ENCODE measurements around the gene ZNF491.
"Not testable (repeated sequence)": the region's sequence is repeated elsewhere in the genome, so short reads cannot be mapped to it uniquely, and the experiment has no call there.

The ZNF491 gene

DNA sequence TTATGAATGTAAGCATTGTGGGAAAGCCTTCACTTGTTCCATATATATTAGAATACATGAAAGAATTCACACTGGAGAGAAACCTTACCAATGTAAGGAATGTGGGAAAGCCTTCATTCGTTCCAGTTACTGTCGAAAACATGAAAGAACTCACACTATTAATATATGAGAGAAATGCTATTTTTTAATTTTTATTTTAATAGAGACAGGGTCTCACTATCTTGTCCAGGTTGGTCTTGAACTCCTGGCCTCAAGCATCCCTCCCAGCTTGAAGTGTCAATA lies 8.7 kb downstream of the ZNF491 start:
- DNase-seq, result no peak

DNA sequence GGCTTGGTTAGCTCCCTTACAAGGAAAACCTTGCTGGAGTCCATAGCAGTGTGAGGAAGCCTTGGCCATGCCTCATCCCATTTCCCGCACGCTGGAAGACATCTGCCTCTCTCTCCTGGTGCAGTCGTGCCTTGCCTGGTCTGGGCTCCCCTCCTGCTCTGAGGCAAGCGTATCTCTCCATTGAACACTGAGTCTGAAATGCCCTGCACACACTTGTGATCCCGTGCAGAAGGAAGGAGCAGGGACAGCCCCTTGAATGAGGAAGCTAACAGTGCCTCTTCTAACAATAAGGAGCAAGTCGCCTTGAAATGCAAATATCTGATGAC lies 15.3 kb downstream of the ZNF491 start:
- DNase-seq, result no peak

DNA sequence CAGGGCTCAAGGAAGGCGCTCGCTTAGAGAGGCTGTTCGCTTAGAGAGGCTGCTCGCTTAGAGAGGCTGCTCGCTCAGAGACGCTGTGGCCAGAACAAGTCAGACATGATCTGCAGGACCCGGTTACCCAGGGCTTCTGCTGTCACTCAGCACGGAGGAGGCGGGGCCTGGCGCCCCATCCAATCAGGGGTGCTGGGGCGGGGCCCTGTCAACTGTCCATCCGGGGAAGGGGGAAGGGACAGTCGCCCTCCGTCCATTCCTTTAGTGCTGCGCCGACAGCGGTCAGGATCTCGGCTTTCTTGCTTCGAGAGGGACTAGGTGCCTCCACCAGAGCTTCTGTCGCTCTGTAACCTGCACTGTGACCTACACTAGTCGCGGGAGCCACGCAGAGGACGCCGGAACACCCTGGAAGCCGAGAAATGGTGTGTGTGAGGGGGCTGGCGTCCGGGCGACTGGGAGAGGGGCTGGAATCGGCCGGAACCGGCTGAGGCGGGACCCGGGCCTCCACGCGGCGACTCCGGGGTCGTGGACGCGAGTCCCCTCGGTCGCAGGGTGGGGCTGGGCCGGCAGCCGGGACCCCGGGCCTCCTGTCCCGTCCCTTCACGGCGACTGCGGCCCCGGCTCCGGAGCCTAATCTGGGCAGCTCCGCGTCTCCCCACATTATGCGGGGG lies 15.8 kb downstream of the ZNF491 start, which contains the start of gene ZNF440:
Gene ZNF440 (plus strand): TSS at position 245 of the 671 bp plus-strand sequence. CDS start 175 bp downstream, at position 420.
- peak; percentile 92 to 97 (median 94) for DNase-seq

DNA sequence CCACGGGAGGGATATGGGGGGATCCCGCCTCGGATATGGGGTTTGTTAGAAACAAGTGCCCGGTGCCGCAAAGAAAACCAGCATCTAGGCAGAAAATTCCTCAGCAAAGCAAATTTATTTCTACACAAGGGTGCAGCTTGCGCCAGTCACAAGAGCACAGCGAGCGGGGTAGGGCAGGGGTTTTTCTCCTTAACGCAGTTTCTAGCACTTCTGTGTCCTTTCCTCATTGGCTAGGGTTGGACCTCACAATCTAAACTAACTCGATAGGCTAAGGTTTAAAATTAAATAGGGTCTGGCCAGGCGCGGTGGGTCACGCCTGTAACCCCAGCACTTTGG lies 16.3 kb downstream of the ZNF491 start:
- peak; percentile 38 to 57 (median 38) for DNase-seq

DNA sequence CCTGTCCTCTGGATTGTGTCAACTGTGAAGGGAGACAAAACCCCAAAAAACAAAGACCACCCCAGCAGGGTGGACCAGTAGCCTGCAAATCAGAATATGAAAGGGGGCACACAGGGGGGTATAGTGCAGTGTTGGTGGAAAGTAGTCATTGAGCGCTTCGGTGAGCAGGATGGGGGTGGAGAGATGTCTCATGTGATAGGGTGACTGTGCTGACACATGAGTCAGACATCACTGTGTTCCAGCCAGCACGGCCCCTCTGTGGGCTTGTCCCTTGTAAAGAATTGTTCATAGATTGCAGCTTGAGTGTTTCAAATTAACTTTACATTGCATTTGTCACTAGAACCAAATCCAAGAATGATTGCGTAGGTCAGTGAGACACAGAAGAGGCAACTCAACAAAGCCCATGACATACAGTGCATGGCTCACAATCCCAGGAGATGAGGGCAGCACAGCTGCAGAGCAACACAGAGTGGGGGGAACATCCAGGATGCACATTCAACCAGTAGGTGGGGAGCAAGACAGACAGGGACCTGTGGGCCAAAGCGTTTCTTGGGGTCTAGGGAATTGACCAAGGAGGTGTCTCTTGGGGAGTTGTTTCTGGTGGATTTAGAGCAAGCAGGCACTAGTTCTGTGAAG lies 23.3 kb downstream of the ZNF491 start:
- peak in 1 of 3 donors; percentile 6 for DNase-seq

DNA sequence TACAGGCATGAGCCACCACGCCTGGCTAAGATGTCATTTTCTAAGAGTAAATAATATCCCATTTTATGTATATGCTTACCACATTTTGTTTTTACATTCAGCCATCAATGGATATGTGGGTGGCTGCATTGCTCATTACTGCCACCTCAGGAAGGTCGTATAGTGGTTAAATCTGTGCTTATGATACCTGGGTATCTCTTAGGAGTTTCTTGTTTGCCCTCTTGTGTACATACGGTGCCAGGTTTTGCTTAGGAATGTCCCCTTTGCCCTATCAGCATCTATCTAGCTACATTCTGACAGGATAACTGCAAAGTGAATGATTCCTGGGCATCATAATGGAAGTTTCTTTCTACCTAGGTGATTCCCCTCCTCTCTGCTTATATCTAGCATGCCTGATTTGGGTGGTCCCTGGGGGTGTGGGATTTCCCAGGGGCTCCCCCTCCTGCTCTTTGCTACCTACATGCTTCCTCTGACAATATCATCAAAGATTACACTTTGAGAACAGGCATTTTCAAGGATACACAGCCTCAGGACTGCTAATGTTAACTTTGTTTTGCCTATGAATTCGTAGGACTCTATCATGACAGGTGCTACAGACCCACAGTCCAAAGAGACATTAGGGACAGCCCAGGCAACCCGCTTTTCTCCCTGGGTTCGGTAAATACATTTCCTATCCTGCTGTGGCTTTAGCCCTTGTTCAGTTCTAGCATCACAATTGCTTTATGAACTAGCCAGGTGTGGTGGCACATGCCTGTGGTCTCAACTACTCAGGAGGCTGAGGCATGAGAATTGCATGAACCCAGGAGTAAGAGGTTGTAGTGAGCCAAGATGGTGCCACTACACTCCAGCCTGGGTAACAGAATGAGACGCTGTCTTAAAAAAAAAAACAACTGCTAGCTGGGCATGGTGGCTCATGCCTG lies 30.9 kb downstream of the ZNF491 start:
- DNase-seq, result not testable (repeated sequence)

DNA sequence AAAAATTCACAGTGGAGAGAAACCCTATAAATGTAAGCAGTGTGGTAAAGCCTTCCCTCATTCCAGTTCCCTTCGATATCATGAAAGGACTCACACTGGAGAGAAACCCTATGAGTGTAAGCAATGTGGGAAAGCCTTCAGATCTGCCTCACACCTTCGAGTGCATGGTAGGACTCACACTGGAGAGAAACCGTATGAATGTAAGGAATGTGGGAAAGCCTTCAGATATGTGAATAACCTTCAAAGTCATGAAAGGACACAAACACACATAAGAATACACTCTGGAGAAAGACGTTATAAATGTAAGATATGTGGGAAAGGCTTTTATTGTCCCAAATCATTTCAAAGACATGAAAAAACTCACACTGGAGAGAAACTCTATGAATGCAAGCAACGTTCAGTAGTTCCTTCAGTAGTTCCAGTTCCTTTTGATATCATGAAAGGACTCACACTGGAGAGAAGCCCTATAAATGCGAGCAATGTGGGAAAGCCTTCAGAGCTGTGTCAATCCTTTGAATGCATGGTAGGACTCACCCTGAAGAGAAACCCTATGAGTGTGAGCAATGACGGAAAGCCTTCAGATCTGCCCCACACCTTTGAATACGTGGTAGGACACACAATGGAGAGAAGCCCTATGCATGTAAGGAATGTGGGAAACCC lies 34.1 kb downstream of the ZNF491 start:
- no peak for DNase-seq

DNA sequence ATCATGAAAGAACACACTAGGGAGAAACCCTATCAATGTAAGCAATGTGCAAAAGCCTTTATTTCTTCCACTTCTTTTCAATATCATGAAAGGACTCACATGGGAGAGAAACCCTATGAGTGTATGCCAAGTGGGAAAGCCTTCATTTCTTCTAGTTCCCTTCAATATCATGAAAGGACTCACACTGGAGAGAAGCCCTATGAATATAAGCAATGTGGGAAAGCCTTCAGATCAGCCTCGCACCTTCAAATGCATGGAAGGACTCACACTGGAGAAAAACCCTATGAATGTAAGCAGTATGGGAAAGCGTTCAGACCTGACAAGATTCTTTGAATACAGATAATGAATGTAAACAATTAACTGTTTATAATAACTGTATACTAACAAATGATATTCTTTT lies 35.2 kb downstream of the ZNF491 start:
- no peak for DNase-seq

DNA sequence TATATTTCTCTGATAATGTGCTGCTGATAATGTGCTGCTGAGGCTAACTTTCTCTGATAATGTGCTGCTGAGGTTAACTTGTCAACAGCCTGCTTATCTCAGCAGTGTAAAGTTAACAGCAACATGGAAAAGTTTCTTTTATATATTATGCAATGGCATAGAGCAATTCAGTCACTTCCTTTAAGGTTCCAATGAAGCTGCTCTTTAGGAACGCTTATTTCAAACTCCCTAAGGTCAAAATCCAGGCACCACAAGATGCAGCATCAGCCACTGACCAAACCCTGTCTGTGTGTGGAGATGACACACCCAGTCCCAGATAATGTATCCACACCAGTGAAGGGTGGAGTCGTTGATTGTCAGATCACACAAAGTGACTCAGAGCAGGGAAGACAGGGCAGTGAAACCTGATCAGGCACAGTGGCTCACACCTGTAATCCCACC lies 37.3 kb downstream of the ZNF491 start:
- DNase-seq, result not testable (repeated sequence)

DNA sequence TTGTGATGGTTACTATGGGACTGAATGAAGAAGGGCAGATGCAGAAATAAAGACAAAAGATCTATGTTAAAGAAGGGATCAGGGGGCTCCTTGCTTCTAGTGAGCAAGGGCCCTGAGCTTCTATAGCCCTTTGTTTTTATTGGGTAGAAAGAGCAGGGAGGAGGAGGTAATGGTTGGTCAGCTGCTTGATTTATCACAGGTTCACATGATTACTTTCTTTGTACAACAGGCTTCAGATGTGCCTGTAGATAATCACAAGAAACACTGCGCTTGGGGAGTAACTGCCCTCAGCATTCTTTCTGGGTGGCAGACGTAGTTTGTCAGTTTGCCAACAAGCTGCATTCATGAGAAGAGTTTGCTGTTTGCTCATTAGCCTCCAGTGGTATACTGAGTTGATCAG lies 45.4 kb downstream of the ZNF491 start:
- DNase-seq, result no peak

DNA sequence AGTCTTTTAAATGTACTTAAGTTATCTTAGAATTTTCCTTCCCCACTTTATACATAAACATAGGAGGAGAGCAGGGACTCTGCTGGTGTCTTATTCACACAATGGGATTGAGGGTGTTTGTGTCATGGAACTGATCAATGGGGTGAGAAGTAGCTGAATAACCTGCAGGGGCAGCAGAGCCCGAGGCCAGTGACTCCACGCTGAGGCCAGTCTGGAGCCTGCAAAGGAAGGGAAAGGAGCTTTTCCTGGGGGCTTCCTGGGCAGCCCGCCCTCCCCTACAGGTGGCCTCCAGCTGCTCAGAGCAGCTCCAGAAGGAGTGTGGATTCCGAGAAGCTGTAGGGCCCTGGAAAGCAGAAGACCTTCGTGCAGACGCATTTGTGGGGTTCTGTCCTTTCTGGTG lies 49.3 kb downstream of the ZNF491 start:
- not testable (repeated sequence) for DNase-seq

DNA sequence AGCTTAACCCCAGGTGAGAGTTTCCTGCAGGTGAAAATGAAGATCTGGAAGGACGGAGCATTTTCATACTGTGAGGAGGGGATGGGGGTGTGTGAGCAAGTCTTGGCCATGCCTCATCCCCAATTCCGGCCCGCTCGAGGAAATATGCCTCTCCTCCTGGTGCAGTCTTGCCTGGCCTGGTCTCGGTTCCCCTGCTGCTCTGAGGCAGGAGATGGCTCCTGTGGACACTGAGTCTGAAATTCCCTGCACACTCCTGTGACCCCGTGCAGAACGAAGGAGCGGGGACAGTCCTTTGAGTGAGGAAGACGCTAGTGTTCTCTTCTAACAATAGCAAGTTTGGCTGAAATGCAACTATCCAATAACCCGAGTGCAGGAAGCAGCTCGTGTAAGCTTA lies 49.9 kb downstream of the ZNF491 start:
- DNase-seq, result no peak

DNA sequence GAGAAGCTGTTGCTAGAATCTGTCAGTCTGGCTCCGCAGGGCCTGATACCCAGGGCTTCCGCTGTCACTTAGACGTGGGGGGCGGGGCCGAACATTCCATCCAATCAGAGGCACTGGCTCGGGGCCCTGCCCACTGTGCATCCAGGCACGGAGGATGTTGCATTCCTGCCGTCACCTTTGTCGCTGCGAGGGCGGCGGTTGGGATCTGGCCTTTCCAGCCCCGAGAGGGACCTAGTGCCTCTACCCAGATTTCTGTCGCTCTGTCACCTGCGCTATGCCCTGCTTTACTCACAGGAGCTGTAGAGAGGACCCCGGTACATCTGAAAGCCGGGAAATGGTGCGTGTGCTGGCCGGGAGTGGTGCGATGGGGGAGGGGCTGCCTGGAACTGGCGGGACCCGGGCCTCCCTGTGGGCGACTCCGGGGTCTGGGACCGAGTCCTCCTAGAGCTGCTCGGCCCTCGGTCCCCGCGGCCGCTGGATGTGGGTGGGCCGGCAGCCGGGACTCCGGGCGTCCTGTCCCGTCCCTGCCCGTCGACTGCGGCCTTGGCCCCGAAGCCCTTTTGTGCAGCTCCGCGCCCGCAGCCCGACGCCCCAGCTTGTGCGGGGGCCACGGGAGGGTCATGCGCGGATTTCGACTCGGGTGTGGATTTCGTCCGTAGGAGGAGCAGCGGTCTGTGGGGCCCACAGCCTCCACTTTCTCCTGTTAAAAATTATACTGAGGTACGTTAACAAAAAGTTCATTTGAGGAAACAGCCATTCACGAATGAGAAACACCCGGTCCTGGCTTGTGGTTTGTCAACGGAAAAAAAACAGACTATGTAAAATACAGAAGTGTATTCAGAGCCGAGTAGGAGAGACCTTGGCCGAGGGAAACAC lies 50.5 kb downstream of the ZNF491 start, which contains the start of gene ZNF439:
Gene ZNF439 (plus strand): TSS at position 133 of the 876 bp plus-strand sequence. CDS start 142 bp downstream, at position 275.
- peak; percentile 53 to 86 (median 58) for DNase-seq

DNA sequence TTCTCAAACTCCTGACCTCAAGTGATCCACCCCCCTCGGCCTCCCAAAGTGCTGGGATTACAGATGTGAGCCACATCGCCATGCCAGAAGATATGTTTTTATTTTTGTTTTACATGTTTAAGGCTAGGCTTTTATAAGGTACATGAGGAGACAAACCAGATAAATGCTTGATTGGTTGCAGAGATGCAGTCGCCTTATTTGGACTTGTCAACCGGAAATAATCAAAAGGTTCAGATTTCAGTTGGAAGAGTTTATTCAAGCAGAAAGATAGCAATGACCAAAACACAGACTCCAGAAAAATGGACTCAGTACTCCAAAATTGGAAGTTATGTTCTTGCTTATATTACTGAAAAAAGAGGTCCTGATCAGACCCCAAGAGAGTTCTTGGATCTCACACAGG lies 52.0 kb downstream of the ZNF491 start:
- DNase-seq, result not testable (repeated sequence)

DNA sequence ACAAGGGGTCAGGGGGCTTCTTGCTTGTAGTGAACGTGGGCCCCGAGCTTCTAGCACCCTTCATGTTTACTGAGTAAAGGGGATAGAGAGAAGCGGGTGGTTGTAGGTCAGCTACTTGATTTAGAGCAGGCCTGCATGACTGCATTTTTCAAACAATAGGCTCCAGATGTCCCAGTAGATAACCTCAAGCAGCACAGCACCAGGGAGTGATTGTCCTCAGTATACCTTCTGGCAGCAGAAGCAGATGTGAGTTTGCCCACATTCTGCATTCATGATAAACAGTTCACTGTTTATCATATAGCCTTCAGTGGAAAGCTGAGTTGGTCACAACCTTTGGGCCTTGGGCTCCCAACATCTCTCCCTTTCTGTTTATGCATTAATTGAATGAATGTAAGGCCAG lies 55.0 kb downstream of the ZNF491 start:
- DNase-seq, result no peak

DNA sequence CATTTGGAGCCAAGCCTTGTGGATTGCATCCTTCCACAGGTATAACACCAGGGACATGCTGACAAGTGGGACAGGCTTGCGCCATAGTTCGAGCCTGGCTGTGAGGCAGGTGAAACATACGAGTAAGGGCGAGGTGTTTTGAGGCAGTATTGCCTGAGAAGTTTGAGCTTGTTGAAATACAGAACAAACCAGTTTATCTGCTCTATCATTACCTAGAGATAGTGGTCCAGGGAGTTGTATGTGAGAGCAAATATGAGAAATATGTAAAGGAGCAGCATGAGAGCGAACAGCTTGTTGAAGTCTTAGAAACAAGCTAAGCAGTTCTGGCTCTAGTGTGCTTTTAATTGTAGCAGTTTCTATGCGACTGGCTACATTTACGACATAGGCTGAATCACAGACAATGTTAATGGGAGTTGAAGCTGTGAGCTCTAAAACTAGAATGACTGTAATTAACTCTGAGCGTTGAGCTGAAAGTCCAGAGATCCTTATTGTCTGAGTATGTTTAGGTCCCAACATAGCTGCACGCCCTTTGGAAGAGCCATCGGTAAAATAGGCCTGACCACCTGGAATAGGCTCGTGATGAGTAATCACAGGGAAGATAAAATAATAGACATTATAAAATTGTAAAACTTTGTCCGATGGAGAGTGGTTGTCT lies 58.4 kb downstream of the ZNF491 start:
- no peak for DNase-seq

All from suppressor macrophage treated with lipopolysaccharide for 1 hour (primary cell).